HepG2 (cell line): ENCODE data around the gene SLCO4A1. TPM values are rescaled to one million over a fixed set of nuclear protein-coding genes. Genes with fewer than 3 reads are reported as not detected.

ENCODE experiments used
- ATAC-seq: fragments of 200-7000 bp; cut with Tn5 transposase; 3 replicates; pipeline ENCODE4 v1.9.1; 2020; ENCODE audit warnings: mild to moderate bottlenecking, moderate library complexity
- BruUV-seq: library from RNA; stranded (reverse); fragments of 400-500 nt; replicated peaks from 2 replicates; lab custom pipeline; 2021; lab: Mats Ljungman, UMichigan
- CTCF ChIA-PET: fragments of 300-600 bp; formaldehyde crosslinking; extraction: SDS; loops from one replicate; lab custom pipeline; 2021; ENCODE audit warnings: low total read pairs, inconsistent platforms, low intra/inter-chr PET ratio; lab: Yijun Ruan, JAX
- POLR2A ChIA-PET: fragments of 350-600 bp; sonication (Branson Sonifier 250); formaldehyde crosslinking; loops from one replicate; lab custom pipeline; 2020; ENCODE audit warnings: antibody characterized with exemption, inconsistent platforms; lab: Yijun Ruan, JAX
- DNase-seq: peaks from one replicate; pipeline ENCODE4 v3.0.0-alpha.2; 2015; ENCODE audit warnings: low spot score
- FAIRE-seq: peaks from 3 replicates; lab custom pipeline; 2011; peaks lifted over from hg19 to GRCh38; lab: Jason Lieb, UNC
- H2AFZ ChIP-seq: one replicate; pipeline ENCODE4 v1.6.1; 2011; ENCODE audit warnings: low read length, inconsistent platforms
- H3K27ac ChIP-seq: fragments of 300-600 bp; 3 replicates; pipeline ENCODE4 v1.8.0; 2011; ENCODE audit warnings: mixed run types, mild to moderate bottlenecking, mixed read lengths, low read length, inconsistent platforms; ENCODE audit not compliant: insufficient read depth; ENCODE audit errors: extremely low read length
- H3K27me3 ChIP-seq, 2 experiments: fragments of 200-600 bp in 1 of 2; 2 replicates in 1 of 2; 3 replicates in 1 of 2; pipeline versions ENCODE4 v1.6.0 to v1.8.0; 2011; ENCODE audit warnings: low read length in 2 of 2, mild to moderate bottlenecking in 2 of 2, moderate library complexity in 2 of 2, inconsistent platforms in 1 of 2; ENCODE audit not compliant: insufficient read depth in 2 of 2, control insufficient read depth in 1 of 2
- H3K36me3 ChIP-seq, 2 experiments: fragments of 200-600 bp in 1 of 2; replicated peaks in 1 of 2; 2 replicates in 1 of 2; 3 replicates in 1 of 2; pipeline versions ENCODE4 v1.5.1 to v1.8.0; 2011; ENCODE audit warnings: low read length in 2 of 2, inconsistent platforms in 1 of 2; ENCODE audit not compliant: insufficient read depth in 2 of 2, control insufficient read depth in 1 of 2
- H3K4me1 ChIP-seq: 2 replicates; pipeline ENCODE4 v1.5.1; 2012; ENCODE audit warnings: low read length, inconsistent platforms; ENCODE audit not compliant: insufficient read depth
- H3K4me2 ChIP-seq: 2 replicates; pipeline ENCODE4 v1.6.0; 2011; ENCODE audit warnings: low read depth, low read length, inconsistent platforms
- H3K4me3 ChIP-seq, 3 experiments: fragments of 200-600 bp in 1 of 3; sonication (generic), shearing (Covaris generic) in 1 of 3; replicated peaks in 1 of 3; 2 replicates each; pipeline ENCODE4 v1.5.1; 2011 to 2016; ENCODE audit warnings: low read length in 3 of 3, inconsistent platforms in 2 of 3, low read depth in 2 of 3, mild to moderate bottlenecking in 2 of 3, control low read depth in 1 of 3, mixed read lengths in 1 of 3; ENCODE audit not compliant: insufficient read depth in 1 of 3
- H3K79me2 ChIP-seq: one replicate; pipeline ENCODE4 v1.6.1; 2011; ENCODE audit warnings: low read length, inconsistent platforms; ENCODE audit not compliant: insufficient read depth
- H3K9ac ChIP-seq: 2 replicates; pipeline ENCODE4 v1.6.0; 2011; ENCODE audit warnings: mild to moderate bottlenecking, low read depth, low read length, inconsistent platforms; ENCODE audit not compliant: insufficient read depth
- H3K9me3 ChIP-seq: 2 replicates; pipeline ENCODE4 v1.5.1; 2012; ENCODE audit warnings: mild to moderate bottlenecking, low read length
- H4K20me1 ChIP-seq: 2 replicates; pipeline ENCODE4 v1.6.0; 2011; ENCODE audit warnings: inconsistent platforms, mild to moderate bottlenecking, low read length, moderate library complexity; ENCODE audit not compliant: insufficient read depth
- AGO2 ChIP-seq: fragments of 200-400 bp; formaldehyde crosslinking; optimal IDR thresholded peaks from 2 replicates; pipeline ENCODE3; 2017; ENCODE audit warnings: mild to moderate bottlenecking, low read depth, low read length, moderate library complexity
- EHMT2 ChIP-seq: fragments of 200-600 bp; sonication (generic); IDR thresholded peaks from 2 replicates; pipeline ENCODE4 v1.7.0; 2017; ENCODE audit warnings: antibody characterized with exemption, low read depth, low read length, borderline replicate concordance
- HDAC2 ChIP-seq: sonication (generic); formaldehyde crosslinking; IDR thresholded peaks from 2 replicates; pipeline ENCODE4 v1.4.0; 2020; ENCODE audit warnings: missing genetic modification reagents
- HNRNPL ChIP-seq: fragments of 200-400 bp; formaldehyde crosslinking; IDR thresholded peaks from 2 replicates; pipeline ENCODE4 v1.6.1; 2017; ENCODE audit warnings: mild to moderate bottlenecking, low read depth, low read length
- WGBS: methylation state at CpG from one replicate; pipeline ENCODE4 v1.1.6; 2017; ENCODE audit warnings: low lambda C conversion rate; 5-methylcytosine and 5-hydroxymethylcytosine counted together
- in situ Hi-C: cut with HindIII; loops from 2 replicates; pipeline ENCODE4 v1.10.0; 2017; ENCODE audit warnings: low pct_unique_long_range_greater_than_20kb; ENCODE audit not compliant: extremely low pct_ligation_motif_present
- intact Hi-C: fragments of 100-400 bp; cut with micrococcal nuclease; formaldehyde crosslinking; loops from one replicate; pipeline ENCODE4 v1.10.0; 2022; ENCODE audit not compliant: unreplicated experiment
- polyA plus RNA-seq, 8 experiments: library from polyadenylated mRNA; depleted of rRNA in 3 of 8; stranded (reverse) in 7 of 8; unstranded in 1 of 8; fragments of >200 nt; fragmentation: Illumina TruSeq in 4 of 8; extraction: Trizol in 4 of 8; gene quantifications; 2 replicates each; pipeline versions ENCODE4 v1.2.1 to v1.2.3, GENCODE V29; 2011 to 2016; ENCODE audit warnings: low read depth in 4 of 8, missing spikeins in 1 of 8, mixed read lengths in 1 of 8; ENCODE audit not compliant: insufficient read depth in 1 of 8
- total RNA-seq, 5 experiments: library from RNA; depleted of rRNA; stranded (reverse); fragments of >200 nt; fragmentation: Illumina TruSeq; extraction: Trizol; gene quantifications; 2 replicates each; pipeline ENCODE4 v1.2.3, GENCODE V29; 2016; ENCODE audit warnings: low read depth in 1 of 5
- TF ChIP-seq, protein P1 (sequence below): sonication (generic); formaldehyde crosslinking; IDR thresholded peaks from 2 replicates; pipeline ENCODE4 v1.4.0; 2020; ENCODE audit warnings: mild to moderate bottlenecking, missing genetic modification reagents
- TF ChIP-seq, protein P2 (sequence below): sonication (generic); formaldehyde crosslinking; IDR thresholded peaks from 2 replicates; pipeline ENCODE4 v1.5.0; 2020; ENCODE audit warnings: missing genetic modification reagents

The SLCO4A1 gene
- total and polyA plus RNA-seq, 2 of the 13 experiments (the other 11 are each of a cell fraction or from before 2014, with no cell fraction given): 55.5 to 112 TPM

DNA sequence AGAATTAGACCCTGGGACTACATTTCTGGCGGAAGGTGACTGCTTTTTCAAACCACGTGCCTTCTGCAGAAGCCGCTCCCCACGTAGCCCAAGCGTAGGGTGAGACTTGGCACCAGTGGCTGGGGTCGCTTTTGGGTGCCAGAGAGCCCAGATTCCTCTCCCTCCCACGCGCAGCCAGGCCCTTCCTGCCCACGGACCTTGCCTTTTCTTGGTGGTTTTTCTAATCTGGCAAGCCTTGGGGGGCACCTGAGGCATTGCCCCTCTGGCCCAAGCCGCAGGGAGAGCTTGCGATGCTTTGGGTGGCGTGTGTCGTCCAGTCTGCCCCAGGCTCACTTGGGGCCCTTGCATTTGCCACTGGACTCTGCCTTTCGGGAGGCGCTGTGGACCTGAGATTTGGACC is 3.3 kb downstream of the SLCO4A1 start:
- TF ChIP-seq, protein P1, sequence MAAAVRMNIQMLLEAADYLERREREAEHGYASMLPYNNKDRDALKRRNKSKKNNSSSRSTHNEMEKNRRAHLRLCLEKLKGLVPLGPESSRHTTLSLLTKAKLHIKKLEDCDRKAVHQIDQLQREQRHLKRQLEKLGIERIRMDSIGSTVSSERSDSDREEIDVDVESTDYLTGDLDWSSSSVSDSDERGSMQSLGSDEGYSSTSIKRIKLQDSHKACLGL (CRISPR knock-in tag): 0 out of 2 replicates have a peak, but pooled peaks have one; percentile 11
- no peak for TF ChIP-seq HDAC2
- no peak for TF ChIP-seq EHMT2
- TF ChIP-seq, protein P2, sequence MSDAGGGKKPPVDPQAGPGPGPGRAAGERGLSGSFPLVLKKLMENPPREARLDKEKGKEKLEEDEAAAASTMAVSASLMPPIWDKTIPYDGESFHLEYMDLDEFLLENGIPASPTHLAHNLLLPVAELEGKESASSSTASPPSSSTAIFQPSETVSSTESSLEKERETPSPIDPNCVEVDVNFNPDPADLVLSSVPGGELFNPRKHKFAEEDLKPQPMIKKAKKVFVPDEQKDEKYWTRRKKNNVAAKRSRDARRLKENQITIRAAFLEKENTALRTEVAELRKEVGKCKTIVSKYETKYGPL (CRISPR knock-in tag): no peak
- peak; percentile 23 for TF ChIP-seq AGO2
- 0 out of 2 replicates have a peak, but pooled peaks have one; percentile 41 for TF ChIP-seq HNRNPL
- TF ChIP-seq, all 625 proteins: peak for 3
- Histone ChIP-seq H4K20me1 (peaks cover 6% of the 10 kb centered on the region; the same call in 1 of the 2 replicates), H3K36me3 (peaks cover 2 to 18% of the 10 kb centered on the region in 2 experiments; a peak in 2 of 5 replicates), H3K4me3 (no peak overlapping the region), H3K79me2 (peaks cover 69% of the 10 kb centered on the region), H3K9ac (no peak overlapping the region), H3K27ac (no peak overlapping the region), H3K4me1 (peaks cover 55% of the 10 kb centered on the region), H3K9me3 (no peaks in the 10 kb centered on the region), H2AFZ (no peak overlapping the region), H3K4me2 (no peak overlapping the region), H3K27me3 (peaks cover 5 to 8% of the 10 kb centered on the region in 2 experiments; a peak in 3 of 5 replicates)
- BruUV-seq: no TSS peak
- in situ Hi-C loops (no loop called here), intact Hi-C loops (no loop called here)
- WGBS: 94% methylated on average over 14 of the region's 15 CpGs
- POLR2A ChIA-PET: no interaction called here
- CTCF ChIA-PET: no interaction called here
- FAIRE-seq (no peak), ATAC-seq (no peak), DNase-seq (no peak)
